HG03521 (cell line): Measurements from ENCODE around the gene PGA5.

ENCODE experiments used
- ATAC-seq: cut with Tn5 transposase; IDR thresholded peaks from one replicate; pipeline ENCODE4 v1.9.1; 2021; ENCODE audit warnings: mild to moderate bottlenecking, moderate library complexity; ENCODE audit not compliant: unreplicated experiment

Gene PGA5

GRCh38 chr11:61293867-61294716 is 53.1 kb downstream of the PGA5 start:
- ATAC-seq, result peak; percentile 15

- ATAC-seq, result peak; percentile 68
Observed at GRCh38 chr11:61294717-61295595, 54.0 kb downstream of the PGA5 start, which contains the start of gene VWCE. TSS of gene VWCE (minus strand) at chr11:61295316. CDS start at chr11:61295037, 279 bp downstream.

GRCh38 chr11:61295596-61295926 is 54.6 kb downstream of the PGA5 start:
- no peak for ATAC-seq

GRCh38 chr11:61297341-61297740 is 56.4 kb downstream of the PGA5 start:
- ATAC-seq, result no peak

- ATAC-seq, result no peak
Observed at GRCh38 chr11:61297746-61298145, 56.8 kb downstream of the PGA5 start.

- ATAC-seq, result no peak
Observed at GRCh38 chr11:61298663-61299244, 57.8 kb downstream of the PGA5 start.
